ENCODE measurements around the gene HSPD1. TPM values are rescaled to one million over a fixed set of nuclear protein-coding genes. Genes with fewer than 3 reads are reported as not detected.

Gene HSPD1
- polyA plus RNA-seq, 1 donor from 2014 or later: 229 TPM

- Histone ChIP-seq H3K79me2 (replicated peaks; ENCODE audit: insufficient read depth, low read length) (no peaks in the 10 kb centered on the region), H3K4me3 (ENCODE audit: low read length) (no peak overlapping the region), H3K9me2 (ENCODE audit: insufficient read depth, low read length) (no peaks in the 10 kb centered on the region), H3F3A (ENCODE audit: insufficient read depth, low read length, poor library complexity, severe bottlenecking) (no peaks in the 10 kb centered on the region), H2AFZ (ENCODE audit: low read depth, low read length) (no peak overlapping the region), H3K27ac (ENCODE audit: low read length) (no peak overlapping the region), H3K9ac (ENCODE audit: low read length) (no peak overlapping the region), H3K9me3 (ENCODE audit: low read length) (no peaks in the 10 kb centered on the region), H3K36me3 (ENCODE audit: insufficient read depth, low read length) (no peaks in the 10 kb centered on the region), H4K20me1 (ENCODE audit: insufficient read depth) (no peaks in the 10 kb centered on the region), H3K4me2 (ENCODE audit: low read length) (no peak overlapping the region), H3K27me3 (ENCODE audit: insufficient read depth, low read depth, low read length) (no peaks in the 10 kb centered on the region)
- no peak for TF ChIP-seq EP300 (conservative IDR thresholded peaks at IDR 0.05; ENCODE audit: poor library complexity, severe bottlenecking)
- no peak for TF ChIP-seq TAF1 (IDR thresholded peaks at IDR 0.05; ENCODE audit: low read depth)
These were observed 56.8 kb downstream of the HSPD1 start for GRCh38 chr2:197442857-197443256.

GRCh38 chr2:197437380-197437779 lies 62.3 kb downstream of the HSPD1 start:
- Histone ChIP-seq H3F3A (ENCODE audit: insufficient read depth, low read length, poor library complexity, severe bottlenecking) (peaks cover 6% of the 10 kb centered on the region), H3K9me3 (ENCODE audit: low read length) (no peaks in the 10 kb centered on the region), H3K4me2 (ENCODE audit: low read length) (no peak overlapping the region), H3K27me3 (ENCODE audit: insufficient read depth, low read depth, low read length) (no peaks in the 10 kb centered on the region), H3K27ac (ENCODE audit: low read length) (no peak overlapping the region), H3K9me2 (ENCODE audit: insufficient read depth, low read length) (no peaks in the 10 kb centered on the region), H4K20me1 (ENCODE audit: insufficient read depth) (no peaks in the 10 kb centered on the region), H3K36me3 (ENCODE audit: insufficient read depth, low read length) (no peaks in the 10 kb centered on the region), H3K9ac (ENCODE audit: low read length) (no peak overlapping the region), H2AFZ (ENCODE audit: low read depth, low read length) (no peak overlapping the region), H3K4me3 (ENCODE audit: low read length) (no peak overlapping the region), H3K79me2 (replicated peaks; ENCODE audit: insufficient read depth, low read length) (peaks cover 30% of the 10 kb centered on the region)
- TF ChIP-seq TAF1 (IDR thresholded peaks at IDR 0.05; ENCODE audit: low read depth) (no peak), EP300 (conservative IDR thresholded peaks at IDR 0.05; ENCODE audit: poor library complexity, severe bottlenecking) (no peak), MXI1 (conservative IDR thresholded peaks at IDR 0.05; ENCODE audit: poor library complexity, severe bottlenecking) (no peak), REST (IDR thresholded peaks at IDR 0.05; ENCODE audit: borderline replicate concordance) (no peak), SMC3 (conservative IDR thresholded peaks at IDR 0.05; ENCODE audit: poor library complexity) (no peak), POLR2AphosphoS5 (IDR thresholded peaks at IDR 0.05) (no peak), CTCF (IDR thresholded peaks at IDR 0.05; ENCODE audit: poor library complexity, severe bottlenecking) (no peak), EZH2 (IDR thresholded peaks at IDR 0.05; ENCODE audit: borderline replicate concordance, insufficient read depth, low read length, poor library complexity, severe bottlenecking) (no peak), RAD21 (conservative IDR thresholded peaks at IDR 0.05) (no peak)

Small RNA genes lying within 50 kb of the gene (small RNA-seq; reads per million reads assigned to genes)
- gene AC020550.1 (0 reads per million in 3 experiments), gene RNU6-1029P (0 reads per million in 3 experiments)

Other genes with a start within 250 kb of the HSPD1 start
- 60.2 and 94.3 TPM in 2 replicates for gene ANKRD44, start 189.1 kb downstream of the HSPD1 start, polyA plus RNA-seq
- 936 and 1,143 TPM in 2 replicates for gene SF3B1, start 64.8 kb downstream of the HSPD1 start, polyA plus RNA-seq
- 22.5 and 28.4 TPM in 2 replicates for gene COQ10B, start 46.3 kb downstream of the HSPD1 start, polyA plus RNA-seq
- gene HSPE1, start 539 bp upstream of the HSPD1 start, polyA plus RNA-seq: 136 and 177 TPM in 2 replicates
- 60.5 and 81.5 TPM in 2 replicates for gene MOB4, start 16.2 kb upstream of the HSPD1 start, polyA plus RNA-seq
- gene RFTN2, start 175.7 kb upstream of the HSPD1 start, polyA plus RNA-seq: 0.06 TPM in 2 replicates
- gene MARS2, start 205.5 kb upstream of the HSPD1 start, polyA plus RNA-seq: 3.8 and 5.1 TPM in 2 replicates

Measured in neural cell (in vitro differentiated cells).